ENCODE results near the gene CCNL2.

CCNL2 gene

GRCh38 chr1:1397839-1398523 is 1.2 kb downstream of the CCNL2 start:
- TF ChIP-seq POLR2A (IDR thresholded peaks at IDR 0.05; ENCODE audit: extremely low read depth, insufficient read length) (no peak), MYC (IDR thresholded peaks at IDR 0.05; ENCODE audit: low read depth, low read length) (peak; percentile 93)
- TF ChIP-seq, protein P1, sequence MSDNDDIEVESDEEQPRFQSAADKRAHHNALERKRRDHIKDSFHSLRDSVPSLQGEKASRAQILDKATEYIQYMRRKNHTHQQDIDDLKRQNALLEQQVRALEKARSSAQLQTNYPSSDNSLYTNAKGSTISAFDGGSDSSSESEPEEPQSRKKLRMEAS (IDR thresholded peaks at IDR 0.05; ENCODE audit: low read depth, low read length), result peak; percentile 88
- TF ChIP-seq, protein P2, sequence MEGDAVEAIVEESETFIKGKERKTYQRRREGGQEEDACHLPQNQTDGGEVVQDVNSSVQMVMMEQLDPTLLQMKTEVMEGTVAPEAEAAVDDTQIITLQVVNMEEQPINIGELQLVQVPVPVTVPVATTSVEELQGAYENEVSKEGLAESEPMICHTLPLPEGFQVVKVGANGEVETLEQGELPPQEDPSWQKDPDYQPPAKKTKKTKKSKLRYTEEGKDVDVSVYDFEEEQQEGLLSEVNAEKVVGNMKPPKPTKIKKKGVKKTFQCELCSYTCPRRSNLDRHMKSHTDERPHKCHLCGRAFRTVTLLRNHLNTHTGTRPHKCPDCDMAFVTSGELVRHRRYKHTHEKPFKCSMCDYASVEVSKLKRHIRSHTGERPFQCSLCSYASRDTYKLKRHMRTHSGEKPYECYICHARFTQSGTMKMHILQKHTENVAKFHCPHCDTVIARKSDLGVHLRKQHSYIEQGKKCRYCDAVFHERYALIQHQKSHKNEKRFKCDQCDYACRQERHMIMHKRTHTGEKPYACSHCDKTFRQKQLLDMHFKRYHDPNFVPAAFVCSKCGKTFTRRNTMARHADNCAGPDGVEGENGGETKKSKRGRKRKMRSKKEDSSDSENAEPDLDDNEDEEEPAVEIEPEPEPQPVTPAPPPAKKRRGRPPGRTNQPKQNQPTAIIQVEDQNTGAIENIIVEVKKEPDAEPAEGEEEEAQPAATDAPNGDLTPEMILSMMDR (IDR thresholded peaks at IDR 0.05; ENCODE audit: low read depth, low read length), result no peak
- DNase-seq (ENCODE audit: low read depth), result peak; percentile 81
- H3K4me3 ChIP-seq (ENCODE audit: low read depth, low read length), result peak overlapping the region; percentile 85

- TF ChIP-seq, protein P1 (IDR thresholded peaks at IDR 0.05; ENCODE audit: low read depth, low read length), result no peak
- TF ChIP-seq MYC (IDR thresholded peaks at IDR 0.05; ENCODE audit: low read depth, low read length) (no peak), POLR2A (IDR thresholded peaks at IDR 0.05; ENCODE audit: extremely low read depth, insufficient read length) (no peak)
- TF ChIP-seq, protein P2 (IDR thresholded peaks at IDR 0.05; ENCODE audit: low read depth, low read length), result no peak
- no peak for DNase-seq (ENCODE audit: low read depth)
- no peak overlapping the region for H3K4me3 ChIP-seq (ENCODE audit: low read depth, low read length)
These were observed 4.0 kb downstream of the CCNL2 start for GRCh38 chr1:1395166-1395565.

GRCh38 chr1:1394116-1394515 is 5.0 kb downstream of the CCNL2 start:
- no peak for DNase-seq (ENCODE audit: low read depth)
- TF ChIP-seq, protein P1 (IDR thresholded peaks at IDR 0.05; ENCODE audit: low read depth, low read length), result no peak
- TF ChIP-seq MYC (IDR thresholded peaks at IDR 0.05; ENCODE audit: low read depth, low read length), result no peak
- TF ChIP-seq, protein P2 (IDR thresholded peaks at IDR 0.05; ENCODE audit: low read depth, low read length), result no peak
- no peak for TF ChIP-seq POLR2A (IDR thresholded peaks at IDR 0.05; ENCODE audit: extremely low read depth, insufficient read length)

GRCh38 chr1:1393428-1393827 is 5.7 kb downstream of the CCNL2 start:
- H3K4me3 ChIP-seq (ENCODE audit: low read depth, low read length), result no peak overlapping the region
- DNase-seq (ENCODE audit: low read depth), result no peak
- TF ChIP-seq, protein P2 (IDR thresholded peaks at IDR 0.05; ENCODE audit: low read depth, low read length), result no peak
- TF ChIP-seq, protein P1 (IDR thresholded peaks at IDR 0.05; ENCODE audit: low read depth, low read length), result no peak
- TF ChIP-seq POLR2A (IDR thresholded peaks at IDR 0.05; ENCODE audit: extremely low read depth, insufficient read length) (no peak), MYC (IDR thresholded peaks at IDR 0.05; ENCODE audit: low read depth, low read length) (no peak)

More at GRCh38 chr1:1394116-1394515, 5.0 kb downstream of the CCNL2 start:
- H3K4me3 ChIP-seq (ENCODE audit: low read depth, low read length), result no peak overlapping the region

- TF ChIP-seq POLR2A (IDR thresholded peaks at IDR 0.05; ENCODE audit: extremely low read depth, insufficient read length) (no peak), MYC (IDR thresholded peaks at IDR 0.05; ENCODE audit: low read depth, low read length) (no peak)
- TF ChIP-seq, protein P1 (IDR thresholded peaks at IDR 0.05; ENCODE audit: low read depth, low read length), result no peak
- TF ChIP-seq, protein P2 (IDR thresholded peaks at IDR 0.05; ENCODE audit: low read depth, low read length), result no peak
- H3K4me3 ChIP-seq (ENCODE audit: low read depth, low read length), result no peak overlapping the region
These were observed 6.1 kb downstream of the CCNL2 start for GRCh38 chr1:1393014-1393413.

More at GRCh38 chr1:1393014-1393413, 6.1 kb downstream of the CCNL2 start:
- DNase-seq (ENCODE audit: low read depth), result no peak
